Esophagus muscularis mucosa (tissue), 4 donors: ENCODE data around the gene AMY2A. TPM values are rescaled to one million over a fixed set of nuclear protein-coding genes. Genes with fewer than 3 reads are reported as not detected.
"Not testable (repeated sequence)": the region's sequence is repeated elsewhere in the genome, so short reads cannot be mapped to it uniquely, and the experiment has no call there.

Source experiments
- DNase-seq: peaks from one replicate; pipeline ENCODE4 v3.0.0-alpha.2; 2017; ENCODE audit errors: extremely low spot score
- H3K27ac ChIP-seq, 4 donors: fragments of 200-600 bp; sonication (generic); replicated peaks in 1 of 4; 1 replicate in 3 of 4; 2 replicates in 1 of 4; pipeline ENCODE4 v1.5.1; 2016 to 2019; ENCODE audit warnings: mild to moderate bottlenecking in 1 of 4
- H3K27me3 ChIP-seq, 4 donors: fragments of 200-600 bp; sonication (generic); one replicate each; pipeline versions ENCODE4 v1.5.1 to v1.6.0; 2016 to 2019
- H3K36me3 ChIP-seq, 4 donors: fragments of 200-600 bp; sonication (generic); one replicate each; pipeline ENCODE4 v1.5.1; 2016 to 2019
- H3K4me1 ChIP-seq, 4 donors: fragments of 200-600 bp; sonication (generic); one replicate each; pipeline ENCODE4 v1.5.1; 2016 to 2019
- H3K4me3 ChIP-seq, 4 donors: fragments of 200-600 bp; sonication (generic); 1 replicate in 2 of 4; 2 replicates in 2 of 4; pipeline ENCODE4 v1.5.1; 2016 to 2019; ENCODE audit warnings: mild to moderate bottlenecking in 4 of 4, moderate library complexity in 1 of 4
- H3K9me3 ChIP-seq, 4 donors: fragments of 200-600 bp; sonication (generic); 1 replicate in 3 of 4; 2 replicates in 1 of 4; pipeline ENCODE4 v1.5.1; 2016 to 2019
- EP300 ChIP-seq: sonication (generic); formaldehyde crosslinking; IDR thresholded peaks from one replicate; pipeline ENCODE4 v1.6.1; 2017; ENCODE audit warnings: antibody characterized with exemption
- POLR2A ChIP-seq: fragments of 450-650 bp; IDR thresholded peaks from one replicate; pipeline ENCODE4 v1.6.1; 2017; ENCODE audit warnings: antibody characterized with exemption, moderate library complexity, mild to moderate bottlenecking, low read depth
- POLR2AphosphoS5 ChIP-seq, 2 donors: sonication (generic); formaldehyde crosslinking; IDR thresholded peaks; one replicate each; pipeline ENCODE4 v1.6.1; 2017; ENCODE audit warnings: antibody characterized with exemption in 2 of 2
- WGBS: methylation state at CpG from one replicate; pipeline ENCODE4 v1.1.5; 2018; 5-methylcytosine and 5-hydroxymethylcytosine counted together
- intact Hi-C: fragments of 100-400 bp; cut with DNase I; formaldehyde crosslinking; loops from one replicate; pipeline ENCODE4 v1.15.1; 2023
- total RNA-seq, 4 donors: library from RNA; depleted of rRNA; stranded (reverse); fragments of >200 nt; gene quantifications; one replicate each; pipeline versions ENCODE4 v1.1.0 to v1.2.1, GENCODE V29; 2016
- TF ChIP-seq, protein P1 (sequence below), 3 experiments: fragments of 200-600 bp in 2 of 3; fragments of 450-650 bp in 1 of 3; sonication (generic) in 2 of 3; IDR thresholded peaks; one replicate each; pipeline ENCODE4 v1.5.1; 2017 to 2019; ENCODE audit warnings: antibody characterized with exemption in 3 of 3, mild to moderate bottlenecking in 2 of 3, moderate library complexity in 1 of 3

AMY2A gene
- total RNA-seq, 4 donors from 2014 or later: 1.7 TPM; not detected in 3

DNA sequence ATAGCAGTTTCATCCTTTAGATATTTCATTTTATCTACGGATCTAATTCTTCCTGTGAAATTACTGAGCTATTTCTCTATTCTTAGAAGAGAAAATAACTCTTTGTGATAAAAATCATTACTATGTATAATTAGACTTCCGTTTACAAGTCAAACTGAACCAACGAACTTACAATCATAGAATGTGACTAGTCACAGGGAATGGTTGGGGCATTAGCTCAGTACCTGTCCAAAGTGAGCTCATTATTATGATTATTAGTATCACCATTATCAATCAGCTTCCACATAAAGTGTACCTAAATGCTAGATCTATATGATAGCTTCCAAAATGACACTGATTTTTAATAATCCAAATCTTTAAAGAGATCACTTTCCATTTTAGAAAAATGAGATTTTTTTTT lies 33.3 kb upstream of the AMY2A start:
- DNase-seq: no peak
- Histone ChIP-seq H3K27me3 (no peaks in the 10 kb centered on the region), H3K4me3 (no peak overlapping the region), H3K27ac (no peak overlapping the region), H3K36me3 (peaks cover 0 to 9% (median 3%) of the 10 kb centered on the region in 4 donors), H3K9me3 (no peaks in the 10 kb centered on the region), H3K4me1 (no peaks in the 10 kb centered on the region)
- intact Hi-C loops: no loop called here
- TF ChIP-seq EP300 (no peak), POLR2A (no peak), POLR2AphosphoS5 (IDR thresholded peaks at IDR 0.05) (no peak)
- TF ChIP-seq, protein P1, sequence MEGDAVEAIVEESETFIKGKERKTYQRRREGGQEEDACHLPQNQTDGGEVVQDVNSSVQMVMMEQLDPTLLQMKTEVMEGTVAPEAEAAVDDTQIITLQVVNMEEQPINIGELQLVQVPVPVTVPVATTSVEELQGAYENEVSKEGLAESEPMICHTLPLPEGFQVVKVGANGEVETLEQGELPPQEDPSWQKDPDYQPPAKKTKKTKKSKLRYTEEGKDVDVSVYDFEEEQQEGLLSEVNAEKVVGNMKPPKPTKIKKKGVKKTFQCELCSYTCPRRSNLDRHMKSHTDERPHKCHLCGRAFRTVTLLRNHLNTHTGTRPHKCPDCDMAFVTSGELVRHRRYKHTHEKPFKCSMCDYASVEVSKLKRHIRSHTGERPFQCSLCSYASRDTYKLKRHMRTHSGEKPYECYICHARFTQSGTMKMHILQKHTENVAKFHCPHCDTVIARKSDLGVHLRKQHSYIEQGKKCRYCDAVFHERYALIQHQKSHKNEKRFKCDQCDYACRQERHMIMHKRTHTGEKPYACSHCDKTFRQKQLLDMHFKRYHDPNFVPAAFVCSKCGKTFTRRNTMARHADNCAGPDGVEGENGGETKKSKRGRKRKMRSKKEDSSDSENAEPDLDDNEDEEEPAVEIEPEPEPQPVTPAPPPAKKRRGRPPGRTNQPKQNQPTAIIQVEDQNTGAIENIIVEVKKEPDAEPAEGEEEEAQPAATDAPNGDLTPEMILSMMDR (IDR thresholded peaks at IDR 0.05): no peak
- 83% methylated on average over 3 of the region's 3 CpGs for WGBS

- no peak for DNase-seq
- no peaks in the 10 kb centered on the region for H3K4me1 ChIP-seq
- H3K36me3 ChIP-seq: peaks cover 0 to 9% (median 3%) of the 10 kb centered on the region in 4 donors
- no peak overlapping the region for H3K4me3 ChIP-seq
- H3K9me3 ChIP-seq: no peaks in the 10 kb centered on the region
- no peak overlapping the region for H3K27ac ChIP-seq
- intact Hi-C loops: no loop called here
- 82% methylated on average over 2 of the region's 2 CpGs for WGBS
- TF ChIP-seq, protein P1 (IDR thresholded peaks at IDR 0.05): no peak
- TF ChIP-seq EP300 (no peak), POLR2A (no peak), POLR2AphosphoS5 (IDR thresholded peaks at IDR 0.05) (no peak)
- no peaks in the 10 kb centered on the region for H3K27me3 ChIP-seq
Measured at GRCh38 chr1:103584537-103584936, 32.7 kb upstream of the AMY2A start.

DNA sequence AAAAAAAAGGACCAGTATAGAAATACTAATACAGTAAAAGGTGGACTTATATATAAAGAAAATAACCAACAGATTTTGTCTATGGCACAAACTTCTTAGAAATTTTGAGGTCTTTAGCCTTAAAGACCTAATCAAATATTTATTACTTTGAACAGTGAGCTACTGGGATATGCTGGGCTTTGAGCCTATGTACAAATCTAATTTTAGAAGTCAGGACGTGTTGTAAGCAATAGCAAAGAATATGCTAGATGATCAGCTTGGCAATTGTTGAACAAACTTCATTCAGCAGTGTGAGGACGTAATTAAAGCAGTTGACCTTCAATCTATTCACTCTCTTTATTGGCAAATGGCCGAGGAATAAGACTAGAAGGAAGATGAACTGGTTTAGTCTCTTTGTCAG lies 14.5 kb upstream of the AMY2A start:
- DNase-seq, H3K27me3 ChIP-seq, H3K4me1 ChIP-seq, H3K4me3 ChIP-seq, H3K9me3 ChIP-seq, intact Hi-C loops, H3K36me3 ChIP-seq, H3K27ac ChIP-seq: not testable (repeated sequence)
- WGBS: no CpG with 5 or more reads among the region's 3 CpGs

DNA sequence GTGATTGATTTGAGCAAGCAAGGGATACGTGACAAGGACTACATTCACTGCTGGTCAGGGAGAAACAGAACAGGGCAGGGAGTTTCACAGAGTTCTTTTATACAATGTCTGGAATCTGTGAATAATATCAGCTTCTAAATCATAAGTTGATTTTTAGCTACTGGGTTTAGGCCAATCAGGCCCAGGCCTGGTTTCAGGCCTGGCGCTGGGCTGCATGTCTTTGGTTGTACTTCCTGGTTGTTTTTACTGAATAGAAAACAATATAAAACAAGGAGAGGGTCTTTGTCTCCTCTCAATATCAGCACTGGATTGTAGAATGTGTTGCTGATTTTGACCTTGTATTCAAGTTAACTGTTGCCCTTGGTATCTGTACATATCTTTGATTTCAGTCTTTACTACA lies 865 bp upstream of the AMY2A start:
- Histone ChIP-seq H3K27me3 (no peaks in the 10 kb centered on the region), H3K4me1 (no peaks in the 10 kb centered on the region), H3K9me3 (no peaks in the 10 kb centered on the region), H3K36me3 (no peaks in the 10 kb centered on the region), H3K4me3 (no peak overlapping the region), H3K27ac (no peak overlapping the region)
- TF ChIP-seq POLR2A (no peak), POLR2AphosphoS5 (IDR thresholded peaks at IDR 0.05) (no peak), EP300 (no peak)
- TF ChIP-seq, protein P1 (IDR thresholded peaks at IDR 0.05): no peak
- intact Hi-C loops: no loop called here
- WGBS: 76% methylated on average over 2 of the region's 2 CpGs
- DNase-seq: no peak

DNA sequence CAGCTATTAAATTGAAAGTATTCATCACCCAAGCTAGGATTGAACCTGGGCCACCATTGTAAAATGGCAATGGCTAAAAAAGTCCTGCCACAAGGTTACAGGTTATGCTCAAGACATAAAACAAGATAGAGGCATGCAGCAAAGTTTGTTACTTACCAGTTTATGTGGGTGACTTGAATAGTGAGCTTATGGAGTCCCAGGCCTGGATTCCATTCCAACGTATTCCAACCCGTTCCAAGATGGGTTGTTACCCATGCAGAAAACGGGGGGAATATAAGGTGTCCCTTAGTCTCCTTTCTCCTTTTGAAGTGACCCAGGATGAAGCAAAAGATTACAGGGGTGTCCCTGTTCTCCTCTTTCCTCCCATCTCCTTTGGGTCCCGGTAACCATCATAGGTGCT lies 10.2 kb downstream of the AMY2A start:
- H3K27me3 ChIP-seq, intact Hi-C loops: not testable (repeated sequence)
- 81% methylated on average over 3 of the region's 4 CpGs for WGBS

DNA sequence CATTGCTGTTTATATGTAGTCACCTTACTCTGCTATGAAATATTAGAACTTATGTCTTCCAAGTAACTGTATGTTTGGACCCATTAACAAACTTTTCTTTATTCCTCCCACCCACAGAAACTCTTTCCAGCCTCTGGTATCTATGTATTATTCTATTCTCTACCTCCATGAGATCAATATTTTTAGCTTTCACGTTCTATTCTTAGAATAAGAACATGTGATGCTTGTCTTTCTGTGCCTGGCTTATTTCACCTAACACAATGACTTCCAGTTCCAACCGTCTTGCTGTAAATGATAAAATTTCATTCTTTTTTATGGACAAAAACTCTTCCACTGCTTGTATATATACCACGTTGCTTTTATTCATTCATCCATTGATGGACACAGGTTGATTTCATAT lies 24.0 kb downstream of the AMY2A start:
- H3K27me3 ChIP-seq, H3K27ac ChIP-seq, H3K4me1 ChIP-seq, DNase-seq, H3K36me3 ChIP-seq, H3K4me3 ChIP-seq, H3K9me3 ChIP-seq, intact Hi-C loops: not testable (repeated sequence)
- no CpG with 5 or more reads among the region's 3 CpGs for WGBS

More for the DNA sequence above, 10.2 kb downstream of the AMY2A start:
- H3K27ac ChIP-seq, DNase-seq, H3K4me1 ChIP-seq, H3K4me3 ChIP-seq, H3K9me3 ChIP-seq, H3K36me3 ChIP-seq: not testable (repeated sequence)

GRCh38 chr1:103643908-103644307 lies 26.7 kb downstream of the AMY2A start:
- H3K36me3 ChIP-seq, H3K27ac ChIP-seq, DNase-seq, H3K4me1 ChIP-seq, H3K27me3 ChIP-seq, intact Hi-C loops, H3K4me3 ChIP-seq, H3K9me3 ChIP-seq: not testable (repeated sequence)
- no CpG with 5 or more reads among the region's 3 CpGs for WGBS

- H3K4me1 ChIP-seq, intact Hi-C loops, DNase-seq, H3K36me3 ChIP-seq, H3K27me3 ChIP-seq, H3K4me3 ChIP-seq, H3K9me3 ChIP-seq, H3K27ac ChIP-seq: not testable (repeated sequence)
- WGBS: no CpG with 5 or more reads among the region's 3 CpGs
Measured at GRCh38 chr1:103650305-103650704, 33.1 kb downstream of the AMY2A start.

DNA sequence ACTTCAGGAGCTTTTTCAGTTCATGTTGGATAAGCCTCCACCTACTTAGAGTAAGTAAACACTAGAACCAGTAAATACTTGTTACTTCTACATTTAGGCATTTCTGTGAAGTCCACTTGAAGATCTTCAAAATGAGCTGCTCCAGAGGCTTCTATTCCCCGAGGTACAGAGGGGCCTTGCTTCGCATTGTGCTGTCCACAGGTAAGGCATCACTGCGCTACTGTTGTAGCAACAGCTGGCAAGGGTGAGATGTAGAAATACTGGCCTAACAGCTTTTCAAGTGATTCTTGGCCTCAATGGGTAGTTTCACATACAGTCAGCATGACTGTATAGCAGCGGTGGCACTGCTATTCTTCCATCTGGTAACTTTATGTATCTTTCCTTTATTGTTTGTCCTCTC lies 33.7 kb downstream of the AMY2A start:
- H3K4me1 ChIP-seq, H3K27me3 ChIP-seq, H3K36me3 ChIP-seq, H3K9me3 ChIP-seq, intact Hi-C loops, DNase-seq, H3K27ac ChIP-seq, H3K4me3 ChIP-seq: not testable (repeated sequence)
- no CpG with 5 or more reads among the region's 4 CpGs for WGBS

GRCh38 chr1:103654133-103654532 lies 36.9 kb downstream of the AMY2A start:
- H3K27ac ChIP-seq, H3K27me3 ChIP-seq, H3K9me3 ChIP-seq, H3K4me3 ChIP-seq, H3K4me1 ChIP-seq, H3K36me3 ChIP-seq, DNase-seq, intact Hi-C loops: not testable (repeated sequence)
- WGBS: no CpG with 5 or more reads among the region's 6 CpGs
